NT2/D1 (cell line): Measurements from ENCODE around the gene SCYGR3.

ENCODE experiments used
- SUZ12 ChIP-seq: IDR thresholded peaks from 2 replicates; pipeline ENCODE4 v1.6.1; 2011; ENCODE audit not compliant: insufficient read length, insufficient read depth; ENCODE audit errors: extremely low read depth
- YY1 ChIP-seq: IDR thresholded peaks from 2 replicates; pipeline ENCODE4 v1.6.1; 2011; ENCODE audit not compliant: insufficient read length, insufficient read depth
- ZNF274 ChIP-seq: IDR thresholded peaks from 2 replicates; pipeline ENCODE4 v1.6.1; 2011; ENCODE audit warnings: mild to moderate bottlenecking, low read depth, low read length

DNA sequence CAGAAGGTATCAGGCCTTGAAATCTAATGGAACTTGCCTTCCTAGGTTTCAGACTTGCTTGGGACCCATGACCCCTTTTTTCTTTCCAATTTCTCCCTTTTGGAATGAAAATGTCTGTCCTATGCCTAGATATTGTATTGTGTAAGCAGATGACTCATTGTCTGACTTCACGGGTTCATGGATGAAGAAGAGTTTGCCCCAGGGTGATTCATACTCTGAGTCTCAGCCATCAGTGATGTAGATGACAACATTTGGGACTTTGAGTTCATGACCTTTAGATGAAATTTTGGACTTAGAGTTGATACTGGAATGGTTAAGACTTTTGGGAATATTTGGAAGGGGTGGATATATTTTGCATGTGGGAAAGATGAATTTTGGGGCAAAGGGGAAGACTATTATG, 40.8 kb upstream of the SCYGR3 start:
- no peak for TF ChIP-seq ZNF274
- no peak for TF ChIP-seq YY1
- no peak for TF ChIP-seq SUZ12
